Subcutaneous adipose tissue (tissue), 4 donors: ENCODE results near the gene PHF12. TPM values are rescaled to one million over a fixed set of nuclear protein-coding genes. Genes with fewer than 3 reads are reported as not detected.

Experiments
- CTCF ChIP-seq: fragments of 450-650 bp; IDR thresholded peaks from one replicate; pipeline ENCODE4 v1.5.1; 2016; ENCODE audit warnings: low read depth, mild to moderate bottlenecking, control low read depth, antibody characterized with exemption, moderate library complexity
- total RNA-seq, 4 donors: library from RNA; depleted of rRNA; stranded (reverse); fragments of >200 nt; gene quantifications; one replicate each; pipeline ENCODE4 v1.1.0, GENCODE V29; 2016

Gene PHF12
- total RNA-seq, 4 donors from 2014 or later = 22.0 to 38.1 (median 25.2) TPM

DNA sequence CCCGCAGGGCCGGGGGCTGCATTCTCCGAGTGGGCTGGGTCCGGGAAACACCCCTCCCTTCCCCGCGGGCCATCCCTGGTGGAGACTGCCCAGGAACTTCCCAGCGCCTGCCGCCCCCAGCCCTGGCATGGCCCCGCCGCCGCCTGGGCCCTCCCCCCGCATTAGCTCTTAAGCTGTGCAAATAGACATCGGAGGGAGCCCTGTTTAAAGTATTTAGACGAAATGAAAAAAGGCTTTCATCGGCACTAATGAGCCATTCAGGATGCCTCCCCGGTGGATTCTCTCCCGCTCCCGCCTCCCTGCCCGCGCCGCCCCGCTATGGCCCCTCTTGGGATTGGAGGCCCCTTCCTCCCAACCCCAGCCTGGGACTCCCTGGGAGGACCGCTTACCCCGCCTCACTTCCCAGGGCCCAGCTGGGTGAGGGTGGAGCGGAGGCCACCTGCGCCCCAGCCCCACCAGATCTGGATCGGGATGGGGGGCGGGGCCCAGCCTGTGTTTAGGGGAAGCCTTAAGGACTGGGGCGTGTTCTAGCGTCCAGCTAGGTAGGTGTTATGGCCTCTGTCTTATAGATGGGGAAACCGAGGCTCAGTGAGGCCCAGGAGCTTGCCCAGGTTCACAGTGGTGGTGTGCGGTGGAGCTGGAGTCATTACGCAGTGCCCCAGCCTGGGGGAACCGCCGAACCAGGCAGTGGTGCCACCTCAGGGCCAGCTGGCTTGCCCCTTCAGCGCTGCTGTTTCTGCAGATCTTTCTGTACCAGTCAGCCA lies 34.8 kb upstream of the PHF12 start:
- TF ChIP-seq CTCF = no peak

DNA sequence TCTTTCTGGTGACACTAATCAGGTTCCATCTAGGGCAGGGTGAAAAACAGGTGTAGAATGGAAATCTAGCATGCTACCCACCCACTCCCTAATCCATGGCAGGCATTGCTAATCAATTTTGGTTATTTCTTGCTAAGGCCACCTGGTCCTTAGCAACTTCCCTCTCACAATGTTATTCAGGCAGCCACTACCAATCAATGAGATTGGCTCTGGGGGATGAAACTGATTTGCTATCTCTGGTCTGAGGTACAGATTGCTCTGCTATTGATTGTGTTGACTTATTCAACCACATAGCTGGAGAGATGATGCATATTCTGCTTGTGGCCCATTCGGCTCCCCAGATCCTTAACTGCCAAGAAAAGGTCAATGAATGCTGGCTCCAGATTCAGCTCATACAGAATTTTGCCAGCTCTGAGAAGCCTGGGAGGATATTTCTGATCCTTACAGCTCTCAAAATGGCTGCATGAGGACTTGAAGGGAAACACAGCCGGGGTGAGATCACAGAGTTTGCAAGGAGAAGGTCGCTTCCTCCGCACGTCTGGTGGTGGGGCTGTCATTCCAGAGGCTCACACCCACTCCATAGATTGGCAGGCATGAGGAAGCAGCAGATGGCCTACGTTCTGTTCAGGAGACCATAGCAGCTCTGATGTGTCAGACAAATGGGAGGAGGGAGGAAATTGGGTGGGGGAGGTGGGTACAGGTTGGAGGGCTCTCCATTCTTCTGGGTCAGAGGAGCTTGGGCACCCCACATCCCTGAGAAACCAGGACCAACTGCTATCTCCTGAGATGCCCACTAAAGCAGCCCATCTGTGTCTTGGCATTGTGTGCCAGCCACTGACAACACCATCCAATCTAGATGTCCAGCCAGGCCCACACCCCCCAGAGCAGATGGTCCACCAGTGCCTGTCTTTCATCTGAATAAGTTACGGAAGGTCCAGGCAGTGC lies 32.2 kb upstream of the PHF12 start:
- no peak for TF ChIP-seq CTCF

DNA sequence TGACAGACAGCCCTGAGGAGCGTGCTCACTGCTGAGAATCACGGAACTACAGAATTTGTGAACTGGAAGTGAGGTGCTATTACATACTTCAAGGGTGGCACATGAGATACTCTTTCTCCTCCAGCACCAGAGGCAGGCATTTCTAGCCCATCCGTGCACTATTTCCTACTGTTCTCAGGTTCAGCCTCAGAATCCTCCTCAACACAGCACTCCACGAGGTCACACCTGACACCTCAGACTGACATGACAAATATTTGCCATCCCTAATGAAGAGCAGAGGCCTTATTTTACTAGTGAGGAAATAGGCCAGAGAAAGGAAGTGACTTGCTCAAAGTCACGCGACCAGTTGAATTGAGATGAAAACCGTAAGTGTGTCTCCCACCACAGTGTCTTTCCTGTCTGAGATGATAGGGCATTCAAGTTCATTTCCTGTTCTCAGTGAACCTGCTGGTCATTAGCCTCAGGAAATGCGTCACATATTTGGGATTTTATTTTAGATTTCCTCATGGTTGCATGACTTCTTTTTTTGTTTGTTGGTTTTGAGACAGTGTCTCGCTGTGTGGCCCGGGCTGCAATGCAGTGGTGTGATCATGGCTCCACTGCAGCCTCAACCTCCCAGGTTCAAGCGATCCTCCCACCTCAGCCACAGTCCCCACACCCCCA lies 30.9 kb upstream of the PHF12 start:
- TF ChIP-seq CTCF = no peak

DNA sequence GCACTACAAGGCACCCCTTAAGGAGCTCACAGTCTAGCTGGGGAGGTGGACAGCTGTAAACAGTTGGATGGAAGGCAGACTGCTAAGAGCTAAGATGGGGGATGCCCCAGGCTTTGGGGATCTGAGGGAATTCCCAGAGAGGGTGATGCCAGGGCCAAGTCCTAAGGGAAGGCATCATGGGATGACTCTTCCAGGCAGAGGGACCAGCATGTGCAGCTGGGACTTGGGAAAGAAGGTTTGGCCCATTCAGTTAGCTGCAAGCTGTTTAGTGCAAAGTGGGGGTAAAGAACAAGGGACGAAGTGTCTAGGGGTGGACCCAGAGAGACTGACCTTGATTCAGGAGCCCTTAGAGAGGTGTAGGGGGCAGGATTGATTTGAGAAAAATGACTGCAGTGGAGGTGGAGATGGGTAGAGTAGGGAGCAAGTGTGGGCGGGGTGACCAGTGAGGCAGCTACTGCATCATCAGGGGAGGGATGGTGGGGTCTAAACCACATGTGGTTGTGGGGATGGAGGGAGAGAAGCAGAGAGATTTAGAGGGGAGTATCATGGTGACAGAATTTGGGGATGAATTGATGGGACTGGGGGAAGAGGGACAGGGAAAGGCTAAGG lies 27.1 kb upstream of the PHF12 start:
- no peak for TF ChIP-seq CTCF

GRCh38 chr17:28977659-28978355 lies 26.5 kb upstream of the PHF12 start:
- TF ChIP-seq CTCF = no peak

GRCh38 chr17:28975646-28976045 lies 24.3 kb upstream of the PHF12 start:
- no peak for TF ChIP-seq CTCF
